Measurements from ENCODE around the gene STXBP1. TPM values are rescaled to one million over a fixed set of nuclear protein-coding genes. Genes with fewer than 3 reads are reported as not detected.

STXBP1 gene
- total and polyA plus RNA-seq, 2 of the 13 experiments (the other 11 are each of a cell fraction or from before 2014, with no cell fraction given), result 2.9 TPM

DNA sequence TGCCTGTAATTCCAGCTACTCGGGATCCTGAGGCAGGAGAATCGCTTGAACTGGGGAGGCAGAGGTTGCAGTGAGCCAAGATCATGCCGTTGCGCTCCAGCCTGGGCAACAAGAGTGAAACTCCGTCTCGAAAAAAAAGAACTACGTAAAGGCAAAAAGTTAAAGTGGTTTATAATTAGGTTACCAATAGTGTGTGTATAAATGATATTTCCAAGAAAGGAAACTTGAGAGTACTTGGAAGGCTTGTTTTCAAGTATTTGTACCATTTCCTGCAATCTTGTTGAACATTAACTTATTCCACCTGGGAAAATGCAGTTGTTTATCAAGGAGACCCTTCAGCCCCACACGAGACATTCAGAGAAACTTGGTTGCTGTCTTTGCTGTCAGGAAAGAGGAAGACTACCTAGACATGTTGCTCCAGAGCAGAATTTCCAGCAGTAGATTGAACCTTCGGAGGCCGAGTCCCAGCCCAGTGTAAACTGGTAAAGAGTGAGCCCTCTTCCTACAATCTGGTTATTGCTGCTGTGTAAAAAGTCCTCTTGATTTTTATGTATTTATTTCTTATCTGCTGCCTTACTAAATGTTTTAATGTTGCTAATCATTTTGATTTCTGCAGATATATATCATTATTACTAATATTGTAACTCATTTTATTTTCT, 30.1 kb downstream of the STXBP1 start:
- BruUV-seq (replicated peaks), result no TSS peak
- ATAC-seq (no peak), DNase-seq (ENCODE audit: low spot score) (no peak), FAIRE-seq (no peak)
- H3K9ac ChIP-seq (ENCODE audit: insufficient read depth, low read depth, low read length), result peak overlapping the region; percentile 31; the same call in 1 of the 2 replicates
- no peaks in the 10 kb centered on the region for H3K36me3 ChIP-seq (replicated peaks in 1 of 2; ENCODE audit: control insufficient read depth in 1 of 2, insufficient read depth in 2 of 2, low read length in 2 of 2)
- no peaks in the 10 kb centered on the region for H3K79me2 ChIP-seq (ENCODE audit: insufficient read depth, low read length)
- peak overlapping the region; percentile 70 for H3K4me2 ChIP-seq (ENCODE audit: low read depth, low read length)
- 26% methylated on average over 10 of the region's 10 CpGs for WGBS (ENCODE audit: low lambda C conversion rate)
- no peaks in the 10 kb centered on the region for H3K27me3 ChIP-seq (ENCODE audit: control insufficient read depth in 1 of 2, insufficient read depth in 2 of 2, low read length in 2 of 2)
- no peak for TF ChIP-seq GZF1 (CRISPR knock-in tag; IDR thresholded peaks at IDR 0.05)
- no peak for TF ChIP-seq ZNF136 (CRISPR knock-in tag; IDR thresholded peaks at IDR 0.05; ENCODE audit: low read depth)
- TF ChIP-seq CBX1 (IDR thresholded peaks at IDR 0.05; ENCODE audit: low read depth), result no peak
- no peak for TF ChIP-seq LCORL (IDR thresholded peaks at IDR 0.05)
- TF ChIP-seq LCORL (CRISPR knock-in tag; IDR thresholded peaks at IDR 0.05), result no peak
- TF ChIP-seq TEF (CRISPR knock-in tag; IDR thresholded peaks at IDR 0.05), result no peak
- no peak for TF ChIP-seq MAFG (CRISPR knock-in tag; IDR thresholded peaks at IDR 0.05)
- TF ChIP-seq, protein P1, sequence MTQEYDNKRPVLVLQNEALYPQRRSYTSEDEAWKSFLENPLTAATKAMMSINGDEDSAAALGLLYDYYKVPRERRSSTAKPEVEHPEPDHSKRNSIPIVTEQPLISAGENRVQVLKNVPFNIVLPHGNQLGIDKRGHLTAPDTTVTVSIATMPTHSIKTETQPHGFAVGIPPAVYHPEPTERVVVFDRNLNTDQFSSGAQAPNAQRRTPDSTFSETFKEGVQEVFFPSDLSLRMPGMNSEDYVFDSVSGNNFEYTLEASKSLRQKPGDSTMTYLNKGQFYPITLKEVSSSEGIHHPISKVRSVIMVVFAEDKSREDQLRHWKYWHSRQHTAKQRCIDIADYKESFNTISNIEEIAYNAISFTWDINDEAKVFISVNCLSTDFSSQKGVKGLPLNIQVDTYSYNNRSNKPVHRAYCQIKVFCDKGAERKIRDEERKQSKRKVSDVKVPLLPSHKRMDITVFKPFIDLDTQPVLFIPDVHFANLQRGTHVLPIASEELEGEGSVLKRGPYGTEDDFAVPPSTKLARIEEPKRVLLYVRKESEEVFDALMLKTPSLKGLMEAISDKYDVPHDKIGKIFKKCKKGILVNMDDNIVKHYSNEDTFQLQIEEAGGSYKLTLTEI (CRISPR knock-in tag; conservative IDR thresholded peaks at IDR 0.05), result no peak
- TF ChIP-seq RFXAP (CRISPR knock-in tag; IDR thresholded peaks at IDR 0.05; ENCODE audit: borderline replicate concordance), result no peak
- no peak for TF ChIP-seq ZNF891 (CRISPR knock-in tag; IDR thresholded peaks at IDR 0.05)
- no peak for TF ChIP-seq MAF1 (CRISPR knock-in tag; IDR thresholded peaks at IDR 0.05; ENCODE audit: borderline replicate concordance)
- no peak for TF ChIP-seq ETV5 (CRISPR knock-in tag; IDR thresholded peaks at IDR 0.05; ENCODE audit: borderline replicate concordance)
- no peak for TF ChIP-seq ZNF275 (CRISPR knock-in tag; IDR thresholded peaks at IDR 0.05; ENCODE audit: borderline replicate concordance)
- no peak for TF ChIP-seq AGO2 (optimal IDR thresholded peaks at IDR 0.05; ENCODE audit: low read depth, low read length)
- TF ChIP-seq ZNF879 (CRISPR knock-in tag; IDR thresholded peaks at IDR 0.05), result no peak
- no peak for TF ChIP-seq CC2D1A (CRISPR knock-in tag; IDR thresholded peaks at IDR 0.05)
- TF ChIP-seq ELF3 (CRISPR knock-in tag; IDR thresholded peaks at IDR 0.05), result no peak
- TF ChIP-seq E2F1 (CRISPR knock-in tag; IDR thresholded peaks at IDR 0.05), result no peak
- no peak for TF ChIP-seq BRCA1 (CRISPR knock-in tag; IDR thresholded peaks at IDR 0.05)
- TF ChIP-seq RAD51 (IDR thresholded peaks at IDR 0.05; ENCODE audit: borderline replicate concordance), result no peak
- H4K20me1 ChIP-seq (ENCODE audit: insufficient read depth, low read length), result no peaks in the 10 kb centered on the region
- H3K4me1 ChIP-seq (ENCODE audit: insufficient read depth, low read length), result peaks cover 18% of the 10 kb centered on the region
- POLR2A ChIA-PET, result no interaction called here
- H3K4me3 ChIP-seq (replicated peaks in 1 of 3; ENCODE audit: insufficient read depth in 1 of 3, low read depth in 2 of 3, low read length in 3 of 3), result peak overlapping the region in 2 of 3 experiments; percentile 7 to 28; a peak in 1 of 6 replicates
- H3K9me3 ChIP-seq (ENCODE audit: low read length), result no peaks in the 10 kb centered on the region
- no peak overlapping the region for H3K27ac ChIP-seq (ENCODE audit: extremely low read length, insufficient read depth, low read length)
- no peak overlapping the region for H2AFZ ChIP-seq (ENCODE audit: low read length)
- in situ Hi-C loops (cut with HindIII; ENCODE audit: extremely low pct_ligation_motif_present, low pct_unique_long_range_greater_than_20kb), result no loop called here
- CTCF ChIA-PET (ENCODE audit: low intra/inter-chr PET ratio, low total read pairs), result no interaction called here
- intact Hi-C loops (cut with micrococcal nuclease; ENCODE audit: unreplicated experiment), result no loop called here

Measured in HepG2 (cell line).